PC-9 (cell line): ENCODE results near the gene C18orf63. TPM values are rescaled to one million over a fixed set of nuclear protein-coding genes. Genes with fewer than 3 reads are reported as not detected.

Experiments
- BruUV-seq: library from RNA; stranded (reverse); fragments of 400-500 nt; replicated peaks from 2 replicates; lab custom pipeline; 2021; lab: Mats Ljungman, UMichigan
- CTCF ChIA-PET: fragments of 300-600 bp; sonication (Branson Sonifier 250); formaldehyde crosslinking; loops from one replicate; lab custom pipeline; 2022; ENCODE audit warnings: antibody characterized with exemption; lab: Charles Lee
- POLR2A ChIA-PET: fragments of 300-600 bp; sonication (Branson Sonifier 250); formaldehyde crosslinking; loops from one replicate; lab custom pipeline; 2022; ENCODE audit warnings: antibody characterized with exemption; ENCODE audit not compliant: unreplicated experiment; lab: Charles Lee
- DNase-seq, 2 experiments: peaks; one replicate each; pipeline versions ENCODE4 v3.0.0 to v3.0.0-alpha.2; 2015 to 2022; ENCODE audit warnings: mixed read lengths in 1 of 2
- H2AFZ ChIP-seq: fragments of 200-600 bp; sonication (generic); 2 replicates; pipeline ENCODE4 v1.8.1; 2017; ENCODE audit warnings: antibody characterized with exemption
- H3F3A ChIP-seq: fragments of 200-600 bp; sonication (generic); 2 replicates; pipeline ENCODE4 v1.8.1; 2017; ENCODE audit warnings: antibody characterized with exemption, mild to moderate bottlenecking, low read depth; ENCODE audit not compliant: insufficient read depth
- H3K27ac ChIP-seq: fragments of 200-600 bp; sonication (generic); 2 replicates; pipeline ENCODE4 v1.6.1; 2016; ENCODE audit warnings: mixed run types
- H3K27me3 ChIP-seq: fragments of 200-600 bp; sonication (generic); 2 replicates; pipeline ENCODE4 v1.6.1; 2016; ENCODE audit warnings: low read depth, mixed run types; ENCODE audit not compliant: insufficient read depth
- H3K36me3 ChIP-seq: fragments of 200-600 bp; sonication (generic); 2 replicates; pipeline ENCODE4 v1.6.1; 2016; ENCODE audit warnings: low read depth, mixed run types
- H3K4me1 ChIP-seq: fragments of 200-600 bp; sonication (generic); replicated peaks from 2 replicates; pipeline ENCODE4 v1.6.1; 2016; ENCODE audit warnings: mixed run types; ENCODE audit not compliant: insufficient read depth
- H3K4me2 ChIP-seq: fragments of 200-600 bp; sonication (generic); 2 replicates; pipeline ENCODE4 v1.6.1; 2017; ENCODE audit warnings: mixed run types
- H3K4me3 ChIP-seq: fragments of 200-600 bp; sonication (generic); 2 replicates; pipeline ENCODE4 v1.6.1; 2016; ENCODE audit warnings: mixed run types
- H3K79me2 ChIP-seq: fragments of 200-600 bp; sonication (generic); 2 replicates; pipeline ENCODE4 v1.6.1; 2017; ENCODE audit warnings: low read depth, mixed run types
- H3K9me2 ChIP-seq: fragments of 200-600 bp; sonication (generic); 2 replicates; pipeline ENCODE4 v1.8.1; 2017; ENCODE audit warnings: mild to moderate bottlenecking; ENCODE audit not compliant: insufficient read depth
- H3K9me3 ChIP-seq: fragments of 200-600 bp; sonication (generic); 2 replicates; pipeline ENCODE4 v1.8.1; 2016; ENCODE audit warnings: low read depth; ENCODE audit not compliant: insufficient read depth
- H4K20me1 ChIP-seq: fragments of 200-600 bp; sonication (generic); 2 replicates; pipeline ENCODE4 v1.8.1; 2017; ENCODE audit not compliant: insufficient read depth
- EZH2 ChIP-seq: fragments of 200-600 bp; sonication (generic); IDR thresholded peaks from 2 replicates; pipeline ENCODE4 v1.8.0; 2017; ENCODE audit warnings: antibody characterized with exemption, low read depth
- intact Hi-C: fragments of 100-400 bp; cut with micrococcal nuclease; formaldehyde crosslinking; loops from one replicate; pipeline ENCODE4 v1.10.0; 2022; ENCODE audit not compliant: unreplicated experiment
- total RNA-seq: library from RNA; stranded (reverse); gene quantifications from 2 replicates; pipeline ENCODE4 v1.2.3, GENCODE V29; 2021
- TF ChIP-seq, protein P1 (sequence below): fragments of 200-600 bp; sonication (generic); conservative IDR thresholded peaks from 2 replicates; pipeline ENCODE4 v1.6.1; 2017; ENCODE audit warnings: mixed run types, antibody characterized with exemption, mild to moderate bottlenecking, moderate library complexity

The C18orf63 gene
- total RNA-seq, 1 experiment from 2014 or later: not detected

DNA sequence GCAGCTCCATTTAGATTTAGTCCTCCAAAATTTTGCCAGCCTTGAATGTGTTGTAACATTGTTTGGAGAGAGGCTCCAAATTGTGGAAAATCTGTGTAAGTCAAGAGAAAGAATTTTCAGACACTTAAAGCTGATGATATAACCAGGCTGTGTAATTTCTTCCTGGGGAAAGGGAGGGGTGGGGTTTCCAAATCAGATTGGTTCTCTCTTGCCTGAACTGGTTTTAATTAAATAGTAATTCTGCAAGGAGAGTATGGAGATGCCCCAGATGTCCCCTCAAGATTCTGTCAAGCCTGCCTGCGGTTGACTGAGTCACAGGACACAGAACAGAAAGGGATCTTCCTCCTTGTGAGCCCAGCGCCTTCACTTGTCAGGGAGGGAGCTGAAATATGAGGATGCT is 54.5 kb downstream of the C18orf63 start:
- DNase-seq: no peak
- CTCF ChIA-PET: no interaction called here
- Histone ChIP-seq H3F3A (no peaks in the 10 kb centered on the region), H3K4me3 (no peak overlapping the region), H4K20me1 (no peaks in the 10 kb centered on the region), H3K27ac (no peak overlapping the region), H3K9me2 (no peaks in the 10 kb centered on the region), H2AFZ (no peak overlapping the region), H3K9me3 (no peaks in the 10 kb centered on the region), H3K79me2 (no peaks in the 10 kb centered on the region), H3K4me1 (no peaks in the 10 kb centered on the region), H3K4me2 (no peak overlapping the region), H3K27me3 (peaks cover 90% of the 10 kb centered on the region), H3K36me3 (no peaks in the 10 kb centered on the region)
- TF ChIP-seq, protein P1, sequence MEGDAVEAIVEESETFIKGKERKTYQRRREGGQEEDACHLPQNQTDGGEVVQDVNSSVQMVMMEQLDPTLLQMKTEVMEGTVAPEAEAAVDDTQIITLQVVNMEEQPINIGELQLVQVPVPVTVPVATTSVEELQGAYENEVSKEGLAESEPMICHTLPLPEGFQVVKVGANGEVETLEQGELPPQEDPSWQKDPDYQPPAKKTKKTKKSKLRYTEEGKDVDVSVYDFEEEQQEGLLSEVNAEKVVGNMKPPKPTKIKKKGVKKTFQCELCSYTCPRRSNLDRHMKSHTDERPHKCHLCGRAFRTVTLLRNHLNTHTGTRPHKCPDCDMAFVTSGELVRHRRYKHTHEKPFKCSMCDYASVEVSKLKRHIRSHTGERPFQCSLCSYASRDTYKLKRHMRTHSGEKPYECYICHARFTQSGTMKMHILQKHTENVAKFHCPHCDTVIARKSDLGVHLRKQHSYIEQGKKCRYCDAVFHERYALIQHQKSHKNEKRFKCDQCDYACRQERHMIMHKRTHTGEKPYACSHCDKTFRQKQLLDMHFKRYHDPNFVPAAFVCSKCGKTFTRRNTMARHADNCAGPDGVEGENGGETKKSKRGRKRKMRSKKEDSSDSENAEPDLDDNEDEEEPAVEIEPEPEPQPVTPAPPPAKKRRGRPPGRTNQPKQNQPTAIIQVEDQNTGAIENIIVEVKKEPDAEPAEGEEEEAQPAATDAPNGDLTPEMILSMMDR: no peak
- no peak for TF ChIP-seq EZH2
- intact Hi-C loops: no loop called here
- no TSS peak for BruUV-seq
- POLR2A ChIA-PET: no interaction called here

GRCh38 chr18:74373428-74373827 is 57.8 kb downstream of the C18orf63 start:
- POLR2A ChIA-PET: no interaction called here
- H3K4me1 ChIP-seq: no peaks in the 10 kb centered on the region
- no TSS peak for BruUV-seq
- peaks cover 91% of the 10 kb centered on the region for H3K27me3 ChIP-seq
- no peak overlapping the region for H3K4me2 ChIP-seq
- no peak overlapping the region for H3K4me3 ChIP-seq
- no peaks in the 10 kb centered on the region for H3K9me3 ChIP-seq
- H3K79me2 ChIP-seq: no peaks in the 10 kb centered on the region
- TF ChIP-seq, protein P1: no peak
- TF ChIP-seq EZH2: no peak
- H3K36me3 ChIP-seq: no peaks in the 10 kb centered on the region
- no peak for DNase-seq
- H4K20me1 ChIP-seq: no peaks in the 10 kb centered on the region
- no peaks in the 10 kb centered on the region for H3F3A ChIP-seq
- intact Hi-C loops: no loop called here
- no peaks in the 10 kb centered on the region for H3K9me2 ChIP-seq
- no peak overlapping the region for H3K27ac ChIP-seq
- CTCF ChIA-PET: no interaction called here
- H2AFZ ChIP-seq: no peak overlapping the region

- Histone ChIP-seq H3K4me1 (no peaks in the 10 kb centered on the region), H4K20me1 (no peaks in the 10 kb centered on the region), H3K9me3 (no peaks in the 10 kb centered on the region; the same call in 1 of the 2 replicates), H3K4me2 (no peak overlapping the region), H3F3A (no peaks in the 10 kb centered on the region), H3K79me2 (no peaks in the 10 kb centered on the region), H3K27me3 (peaks cover 91% of the 10 kb centered on the region), H3K9me2 (no peaks in the 10 kb centered on the region), H3K4me3 (no peak overlapping the region), H3K36me3 (no peaks in the 10 kb centered on the region), H2AFZ (no peak overlapping the region), H3K27ac (no peak overlapping the region)
- POLR2A ChIA-PET: interaction anchor here (0.6 kb wide), 1 partner anchor 926 kb away, joined by 3 read pairs; no protein-coding TSS in a partner anchor
- no peak for DNase-seq
- CTCF ChIA-PET: no interaction called here
- intact Hi-C loops: no loop called here
- no TSS peak for BruUV-seq
- TF ChIP-seq EZH2: no peak
- TF ChIP-seq, protein P1: no peak
Measured at GRCh38 chr18:74375999-74376398, 60.4 kb downstream of the C18orf63 start.
